Gastrocnemius medialis (tissue), 4 donors: ENCODE results near the gene TCF7L2.

ENCODE experiments used
- CTCF ChIP-seq, 5 experiments: fragments of 450-650 bp in 3 of 5; fragments of 200-600 bp in 2 of 5; sonication (generic) in 2 of 5; IDR thresholded peaks in 4 of 5; conservative IDR thresholded peaks in 1 of 5; 1 replicate in 4 of 5; 2 replicates in 1 of 5; pipeline ENCODE4 v1.5.1; 2016 to 2019; ENCODE audit warnings: antibody characterized with exemption in 5 of 5, mild to moderate bottlenecking in 3 of 5, moderate library complexity in 3 of 5
- POLR2A ChIP-seq, 2 donors: fragments of 450-650 bp; IDR thresholded peaks; one replicate each; pipeline ENCODE4 v1.6.1; 2017; ENCODE audit warnings: antibody characterized with exemption in 2 of 2, mild to moderate bottlenecking in 2 of 2, moderate library complexity in 2 of 2

DNA sequence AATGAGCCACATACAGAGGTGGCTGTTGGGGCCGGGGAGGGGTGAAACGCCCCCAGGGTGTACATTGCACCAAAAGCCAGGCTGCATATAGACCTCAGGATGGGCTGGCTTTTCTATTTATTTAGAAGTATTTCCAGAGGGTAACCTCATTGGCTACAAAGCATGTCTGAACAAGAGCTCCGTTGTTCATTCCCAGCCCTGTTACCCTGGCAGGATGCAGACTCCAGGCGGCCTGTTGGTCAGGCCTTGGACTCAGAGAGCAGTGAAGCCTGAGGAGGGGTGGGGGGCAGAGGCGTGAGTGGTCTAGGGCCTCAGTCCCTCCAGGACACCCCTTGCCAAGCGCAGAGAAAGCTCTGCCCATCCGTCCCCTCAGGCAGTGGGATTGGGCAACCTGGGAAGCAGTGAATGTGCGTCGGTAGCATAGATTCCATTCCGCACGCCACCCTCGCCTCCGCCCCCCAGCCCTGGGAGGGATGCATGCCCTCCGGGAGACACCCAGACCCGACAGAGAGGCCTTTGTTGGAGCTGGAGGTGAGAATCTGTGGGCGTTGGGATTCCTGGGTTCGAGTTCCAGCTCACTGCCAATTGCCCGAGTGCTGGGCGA, 41.9 kb downstream of the TCF7L2 start:
- TF ChIP-seq CTCF (IDR thresholded peaks at IDR 0.05 in 4 of 5, conservative IDR thresholded peaks at IDR 0.05 in 1 of 5) (no peak), POLR2A (IDR thresholded peaks at IDR 0.05) (no peak)
